ENCODE measurements around the gene CAGE1.
A peak's percentile ranks its signal among the peaks of the same experiment; 100 is the strongest.

The CAGE1 gene

DNA sequence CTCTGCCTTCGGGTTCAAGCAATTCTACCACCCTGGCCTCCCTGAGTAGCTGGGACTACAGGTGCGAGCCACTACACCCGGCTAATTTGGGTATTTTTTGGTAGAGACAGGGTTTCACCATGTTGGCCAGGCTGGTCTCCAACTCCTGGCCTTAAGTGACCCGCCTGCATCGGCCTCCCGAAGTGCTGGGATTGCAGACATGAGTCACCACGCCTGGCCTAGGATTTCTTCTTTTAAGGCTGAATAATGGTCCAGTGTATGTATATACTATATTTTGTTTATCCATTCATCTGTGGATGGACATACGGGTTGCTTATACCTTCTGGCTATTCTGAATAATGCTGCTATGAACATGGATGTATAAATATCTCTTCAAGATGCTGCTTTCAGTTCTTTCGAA, 17.2 kb upstream of the CAGE1 start:
- Histone ChIP-seq H3K9ac (ENCODE audit: low read length) (no peak overlapping the region), H3K4me1 (ENCODE audit: control insufficient read depth, insufficient read depth, low read length) (no peaks in the 10 kb centered on the region), H3K9me3 (ENCODE audit: control insufficient read depth, low read length) (no peaks in the 10 kb centered on the region), H3K4me3 (ENCODE audit: low read length) (no peak overlapping the region), H3K36me3 (ENCODE audit: control insufficient read depth, insufficient read depth, low read length, severe bottlenecking) (peaks cover 92% of the 10 kb centered on the region), H3K27me3 (replicated peaks; ENCODE audit: control insufficient read depth, insufficient read depth, low read length) (no peaks in the 10 kb centered on the region)
- no peak for DNase-seq (ENCODE audit: low read depth)

DNA sequence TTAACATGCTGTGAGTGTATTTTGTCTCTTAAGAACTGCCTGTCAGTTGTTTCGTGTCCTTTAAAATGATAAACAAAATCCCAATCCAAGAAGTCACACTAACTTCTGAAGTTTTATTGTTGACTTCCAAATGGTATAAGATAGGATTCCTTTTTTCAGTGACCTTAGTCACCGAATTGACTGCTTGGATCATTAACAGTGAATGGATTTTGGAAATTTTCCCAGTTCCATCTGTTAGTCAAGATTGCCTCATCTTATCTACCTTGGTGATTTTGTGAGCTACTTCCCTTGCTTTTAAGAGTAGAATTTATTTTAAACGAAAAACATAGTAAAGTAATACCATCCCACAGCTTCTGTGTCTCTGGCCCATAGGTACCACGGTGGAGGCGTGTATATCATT, 15.0 kb upstream of the CAGE1 start:
- no peaks in the 10 kb centered on the region for H3K27me3 ChIP-seq (replicated peaks; ENCODE audit: control insufficient read depth, insufficient read depth, low read length)

DNA sequence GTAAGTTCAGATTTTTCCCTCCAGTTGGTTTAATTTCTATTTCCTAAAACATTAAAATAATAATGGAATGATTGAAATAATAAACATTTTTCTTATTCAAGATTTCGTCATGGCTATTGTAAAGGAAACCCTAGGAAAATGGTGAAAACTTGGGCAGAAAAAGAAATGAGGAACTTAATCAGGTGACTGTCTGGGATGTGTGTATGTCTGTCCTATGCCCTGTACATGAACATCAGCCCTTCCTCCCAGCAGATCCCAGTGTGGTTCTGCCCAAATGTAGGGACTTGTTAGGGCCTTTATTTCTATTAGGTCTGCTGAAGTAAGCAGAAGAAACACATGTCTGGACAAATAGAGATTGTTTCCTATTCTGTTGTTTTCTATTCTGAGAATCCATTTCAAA, 13.2 kb upstream of the CAGE1 start:
- H3K9ac ChIP-seq (ENCODE audit: low read length): no peak overlapping the region
- no peak for DNase-seq (ENCODE audit: low read depth)
- H3K27me3 ChIP-seq (replicated peaks; ENCODE audit: control insufficient read depth, insufficient read depth, low read length): no peaks in the 10 kb centered on the region
- peaks cover 92% of the 10 kb centered on the region for H3K36me3 ChIP-seq (ENCODE audit: control insufficient read depth, insufficient read depth, low read length, severe bottlenecking)
- H3K9me3 ChIP-seq (ENCODE audit: control insufficient read depth, low read length): no peaks in the 10 kb centered on the region
- no peak overlapping the region for H3K4me3 ChIP-seq (ENCODE audit: low read length)
- no peaks in the 10 kb centered on the region for H3K4me1 ChIP-seq (ENCODE audit: control insufficient read depth, insufficient read depth, low read length)

More for the DNA sequence above, 15.0 kb upstream of the CAGE1 start:
- H3K4me3 ChIP-seq (ENCODE audit: low read length): no peak overlapping the region
- no peak for DNase-seq (ENCODE audit: low read depth)
- no peak overlapping the region for H3K9ac ChIP-seq (ENCODE audit: low read length)
- no peaks in the 10 kb centered on the region for H3K4me1 ChIP-seq (ENCODE audit: control insufficient read depth, insufficient read depth, low read length)
- H3K36me3 ChIP-seq (ENCODE audit: control insufficient read depth, insufficient read depth, low read length, severe bottlenecking): peaks cover 87% of the 10 kb centered on the region
- no peaks in the 10 kb centered on the region for H3K9me3 ChIP-seq (ENCODE audit: control insufficient read depth, low read length)

DNA sequence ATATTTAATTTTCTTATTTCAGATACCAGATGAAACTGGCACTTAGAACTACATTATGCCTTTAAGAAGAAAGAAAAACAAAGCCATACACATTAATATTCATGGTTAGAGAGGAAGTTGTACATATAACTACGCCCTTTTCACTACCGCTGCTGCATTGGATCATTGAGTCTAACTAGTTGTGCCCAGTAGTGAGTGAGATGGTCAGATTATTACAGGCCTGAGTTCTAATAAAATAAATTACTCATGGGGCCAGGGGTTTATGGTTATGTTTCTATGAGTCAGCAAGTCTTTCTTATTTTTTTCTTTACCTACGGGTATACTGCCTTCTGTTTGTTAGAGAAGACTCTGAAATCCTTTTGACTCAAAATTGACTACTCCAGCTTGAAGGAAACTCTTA, 11.5 kb upstream of the CAGE1 start:
- H3K36me3 ChIP-seq (ENCODE audit: control insufficient read depth, insufficient read depth, low read length, severe bottlenecking): peaks cover 89% of the 10 kb centered on the region
- H3K27me3 ChIP-seq (replicated peaks; ENCODE audit: control insufficient read depth, insufficient read depth, low read length): no peaks in the 10 kb centered on the region

DNA sequence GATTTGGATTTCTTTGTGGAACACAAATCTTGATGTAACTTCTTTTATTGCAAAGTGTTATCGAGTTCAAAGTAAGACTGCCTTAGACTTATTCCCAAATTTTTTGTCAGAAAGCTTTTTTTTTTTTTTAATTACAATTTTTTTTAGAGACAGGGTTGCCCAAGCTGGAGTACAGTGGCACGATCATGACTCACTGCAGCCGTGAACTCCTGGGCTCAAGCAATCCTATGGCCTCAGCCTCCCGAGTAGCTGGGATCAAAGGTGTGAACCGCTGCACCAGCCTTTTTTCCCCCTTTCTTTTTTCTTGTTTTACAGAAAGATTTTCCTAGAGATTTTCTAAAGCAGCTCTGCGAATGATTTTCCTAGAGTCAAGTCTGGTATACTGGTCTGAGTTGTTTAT, 2.9 kb upstream of the CAGE1 start:
- Histone ChIP-seq H3K36me3 (ENCODE audit: control insufficient read depth, insufficient read depth, low read length, severe bottlenecking) (peaks cover 35% of the 10 kb centered on the region), H3K9me3 (ENCODE audit: control insufficient read depth, low read length) (no peaks in the 10 kb centered on the region), H3K4me3 (ENCODE audit: low read length) (no peak overlapping the region), H3K9ac (ENCODE audit: low read length) (no peak overlapping the region), H3K27me3 (replicated peaks; ENCODE audit: control insufficient read depth, insufficient read depth, low read length) (no peaks in the 10 kb centered on the region), H3K4me1 (ENCODE audit: control insufficient read depth, insufficient read depth, low read length) (peaks cover 30% of the 10 kb centered on the region)
- DNase-seq (ENCODE audit: low read depth): no peak

More for the DNA sequence above, 11.5 kb upstream of the CAGE1 start:
- Histone ChIP-seq H3K9me3 (ENCODE audit: control insufficient read depth, low read length) (no peaks in the 10 kb centered on the region), H3K4me1 (ENCODE audit: control insufficient read depth, insufficient read depth, low read length) (no peaks in the 10 kb centered on the region), H3K4me3 (ENCODE audit: low read length) (no peak overlapping the region), H3K9ac (ENCODE audit: low read length) (no peak overlapping the region)
- no peak for DNase-seq (ENCODE audit: low read depth)

DNA sequence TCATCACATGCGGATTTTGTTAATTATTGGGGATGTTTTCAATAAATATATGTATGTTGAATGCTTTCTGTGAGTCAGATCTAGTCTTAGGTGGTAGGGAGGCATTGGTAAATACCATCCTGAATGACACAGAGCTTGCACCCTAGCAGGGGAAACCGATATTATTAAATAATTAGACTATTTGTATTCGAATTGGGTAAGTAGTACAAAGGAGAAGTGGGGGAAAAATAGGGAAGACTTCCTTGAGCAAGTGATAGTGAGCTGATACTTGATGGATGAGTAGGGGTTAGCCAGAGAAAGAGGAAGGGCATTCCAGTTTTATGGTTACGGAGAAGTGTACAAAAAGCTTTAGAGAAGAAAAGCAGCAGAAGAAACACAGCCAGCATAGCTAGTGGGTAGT, 1.6 kb upstream of the CAGE1 start:
- H3K4me3 ChIP-seq (ENCODE audit: low read length): peak overlapping the region; percentile 85
- H3K36me3 ChIP-seq (ENCODE audit: control insufficient read depth, insufficient read depth, low read length, severe bottlenecking): peaks cover 25% of the 10 kb centered on the region
- H3K4me1 ChIP-seq (ENCODE audit: control insufficient read depth, insufficient read depth, low read length): peaks cover 30% of the 10 kb centered on the region
- no peaks in the 10 kb centered on the region for H3K9me3 ChIP-seq (ENCODE audit: control insufficient read depth, low read length)
- peak; percentile 21 for DNase-seq (ENCODE audit: low read depth)
- H3K9ac ChIP-seq (ENCODE audit: low read length): peak overlapping the region; percentile 92
- no peaks in the 10 kb centered on the region for H3K27me3 ChIP-seq (replicated peaks; ENCODE audit: control insufficient read depth, insufficient read depth, low read length)

DNA sequence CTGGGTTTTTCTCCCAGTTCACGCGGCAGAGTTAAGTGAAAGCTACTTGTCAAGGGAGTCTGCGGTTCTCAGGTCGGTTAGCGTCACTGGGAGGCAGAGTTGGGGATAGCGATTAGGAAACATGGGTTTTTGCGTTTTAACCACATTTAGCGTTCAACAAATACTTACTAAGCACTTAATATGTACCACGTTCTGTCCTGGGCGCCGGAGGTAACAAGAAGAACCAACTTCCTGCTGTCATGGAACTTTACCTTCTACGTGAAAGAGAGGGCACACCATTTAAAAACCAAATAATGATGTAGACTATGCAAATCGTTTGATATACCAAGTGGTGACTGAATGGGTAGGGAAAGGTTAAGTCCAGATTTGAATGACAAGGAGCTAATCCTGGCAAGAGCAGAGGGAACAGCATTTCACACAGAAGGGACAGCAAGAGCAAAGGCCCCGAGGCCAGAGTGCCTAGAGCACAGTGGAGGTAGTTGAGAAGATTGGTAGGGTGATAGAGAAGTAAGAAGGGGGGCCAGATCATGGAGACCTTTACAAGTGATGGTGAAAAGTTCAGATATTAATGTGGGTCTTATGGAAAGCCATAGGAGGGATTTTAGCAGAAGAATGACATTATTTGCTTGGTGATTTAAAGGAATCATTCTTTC, 810 bp upstream of the CAGE1 start:
- Histone ChIP-seq H3K27me3 (replicated peaks; ENCODE audit: control insufficient read depth, insufficient read depth, low read length) (no peaks in the 10 kb centered on the region), H3K9me3 (ENCODE audit: control insufficient read depth, low read length) (no peaks in the 10 kb centered on the region), H3K36me3 (ENCODE audit: control insufficient read depth, insufficient read depth, low read length, severe bottlenecking) (peaks cover 17% of the 10 kb centered on the region), H3K9ac (ENCODE audit: low read length) (peak overlapping the region; percentile 92), H3K4me1 (ENCODE audit: control insufficient read depth, insufficient read depth, low read length) (peaks cover 30% of the 10 kb centered on the region), H3K4me3 (ENCODE audit: low read length) (peak overlapping the region; percentile 85)
- no peak for DNase-seq (ENCODE audit: low read depth)

DNA sequence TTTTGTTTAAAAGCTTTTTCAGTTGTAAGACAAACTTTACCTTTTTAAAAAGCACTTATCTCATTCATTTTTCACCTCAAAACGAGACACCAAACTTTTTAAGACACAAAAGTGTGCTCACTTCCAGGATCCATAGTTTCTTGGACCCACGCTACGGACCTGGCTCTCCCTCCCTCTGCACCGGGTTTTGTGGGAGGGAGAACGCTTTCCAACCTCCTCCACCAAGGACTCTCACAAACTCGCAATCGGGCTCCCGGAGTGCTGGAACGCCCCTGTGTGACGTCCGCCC, 436 bp downstream of the CAGE1 start:
- Histone ChIP-seq H3K4me3 (ENCODE audit: low read length) (peak overlapping the region; percentile 85), H3K36me3 (ENCODE audit: control insufficient read depth, insufficient read depth, low read length, severe bottlenecking) (peaks cover 5% of the 10 kb centered on the region), H3K9ac (ENCODE audit: low read length) (peak overlapping the region; percentile 92), H3K27me3 (replicated peaks; ENCODE audit: control insufficient read depth, insufficient read depth, low read length) (no peaks in the 10 kb centered on the region), H3K9me3 (ENCODE audit: control insufficient read depth, low read length) (no peaks in the 10 kb centered on the region), H3K4me1 (ENCODE audit: control insufficient read depth, insufficient read depth, low read length) (peaks cover 30% of the 10 kb centered on the region)
- peak; percentile 82 for DNase-seq (ENCODE audit: low read depth)

DNA sequence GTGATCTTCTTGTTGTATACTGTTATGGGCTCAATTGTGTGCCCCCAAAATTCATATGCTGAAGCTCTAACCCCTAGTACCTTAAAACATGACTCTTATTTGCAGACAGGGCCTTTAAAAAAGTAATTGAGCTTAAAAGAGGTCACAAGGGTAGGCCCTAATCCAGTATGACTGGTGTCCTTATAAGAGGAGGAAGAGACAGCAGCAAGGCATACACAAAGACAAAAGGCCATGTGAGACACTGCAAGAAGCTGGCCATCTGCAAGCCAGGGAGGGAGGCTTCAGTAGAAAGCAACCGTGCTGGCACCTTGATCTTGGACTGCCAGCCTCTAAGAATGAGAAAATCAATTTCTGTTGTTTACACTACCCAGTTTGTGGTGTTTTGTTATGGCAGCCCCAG, 8.4 kb downstream of the CAGE1 start:
- Histone ChIP-seq H3K9ac (ENCODE audit: low read length) (no peak overlapping the region), H3K27me3 (replicated peaks; ENCODE audit: control insufficient read depth, insufficient read depth, low read length) (no peaks in the 10 kb centered on the region), H3K4me3 (ENCODE audit: low read length) (no peak overlapping the region), H3K4me1 (ENCODE audit: control insufficient read depth, insufficient read depth, low read length) (peaks cover 4% of the 10 kb centered on the region), H3K36me3 (ENCODE audit: control insufficient read depth, insufficient read depth, low read length, severe bottlenecking) (no peaks in the 10 kb centered on the region), H3K9me3 (ENCODE audit: control insufficient read depth, low read length) (no peaks in the 10 kb centered on the region)
- DNase-seq (ENCODE audit: low read depth): no peak

DNA sequence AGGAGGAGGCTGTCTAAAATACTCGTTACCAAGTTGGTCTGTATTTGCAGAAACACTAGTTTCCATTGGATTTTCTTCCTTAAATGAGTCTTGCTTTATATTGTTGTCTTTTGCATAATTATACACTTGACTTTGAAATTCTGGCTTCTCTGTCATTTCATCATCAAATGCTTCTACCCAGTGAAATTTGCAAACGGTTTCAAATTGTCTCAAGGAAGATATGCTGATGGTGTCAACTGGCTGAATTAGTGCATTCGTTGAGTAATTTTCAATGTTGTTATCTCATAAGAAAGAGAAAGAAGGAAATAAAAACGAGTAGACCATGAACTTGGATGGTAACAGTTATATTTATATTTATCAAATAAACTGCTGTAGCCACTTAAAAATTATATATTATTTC, 10.8 kb downstream of the CAGE1 start:
- Histone ChIP-seq H3K27me3 (replicated peaks; ENCODE audit: control insufficient read depth, insufficient read depth, low read length) (no peaks in the 10 kb centered on the region), H3K4me3 (ENCODE audit: low read length) (no peak overlapping the region), H3K9ac (ENCODE audit: low read length) (no peak overlapping the region), H3K36me3 (ENCODE audit: control insufficient read depth, insufficient read depth, low read length, severe bottlenecking) (no peaks in the 10 kb centered on the region), H3K9me3 (ENCODE audit: control insufficient read depth, low read length) (no peaks in the 10 kb centered on the region), H3K4me1 (ENCODE audit: control insufficient read depth, insufficient read depth, low read length) (peaks cover 4% of the 10 kb centered on the region)
- DNase-seq (ENCODE audit: low read depth): no peak

DNA sequence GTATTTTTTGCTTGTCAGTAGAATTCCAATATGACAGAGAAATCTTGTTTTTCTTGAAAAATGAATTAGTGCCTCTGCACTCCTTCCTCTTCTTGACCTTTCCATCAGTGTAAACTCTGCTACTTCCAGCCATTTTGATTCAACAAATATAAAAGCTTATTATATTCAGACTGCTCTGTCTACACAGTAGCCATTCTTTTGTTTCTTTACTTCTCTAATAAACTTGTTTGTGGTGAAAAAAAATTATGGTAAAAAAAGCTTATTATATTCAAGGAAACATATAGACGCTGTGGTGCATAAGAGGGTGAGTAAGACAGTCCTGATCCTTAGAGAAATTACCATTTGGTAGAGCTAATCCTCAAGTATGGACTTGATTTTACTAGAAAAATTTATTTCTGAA, 11.6 kb downstream of the CAGE1 start:
- peaks cover 4% of the 10 kb centered on the region for H3K4me1 ChIP-seq (ENCODE audit: control insufficient read depth, insufficient read depth, low read length)
- H3K9ac ChIP-seq (ENCODE audit: low read length): no peak overlapping the region
- H3K27me3 ChIP-seq (replicated peaks; ENCODE audit: control insufficient read depth, insufficient read depth, low read length): no peaks in the 10 kb centered on the region
- H3K9me3 ChIP-seq (ENCODE audit: control insufficient read depth, low read length): no peaks in the 10 kb centered on the region
- no peaks in the 10 kb centered on the region for H3K36me3 ChIP-seq (ENCODE audit: control insufficient read depth, insufficient read depth, low read length, severe bottlenecking)
- DNase-seq (ENCODE audit: low read depth): no peak
- H3K4me3 ChIP-seq (ENCODE audit: low read length): no peak overlapping the region

DNA sequence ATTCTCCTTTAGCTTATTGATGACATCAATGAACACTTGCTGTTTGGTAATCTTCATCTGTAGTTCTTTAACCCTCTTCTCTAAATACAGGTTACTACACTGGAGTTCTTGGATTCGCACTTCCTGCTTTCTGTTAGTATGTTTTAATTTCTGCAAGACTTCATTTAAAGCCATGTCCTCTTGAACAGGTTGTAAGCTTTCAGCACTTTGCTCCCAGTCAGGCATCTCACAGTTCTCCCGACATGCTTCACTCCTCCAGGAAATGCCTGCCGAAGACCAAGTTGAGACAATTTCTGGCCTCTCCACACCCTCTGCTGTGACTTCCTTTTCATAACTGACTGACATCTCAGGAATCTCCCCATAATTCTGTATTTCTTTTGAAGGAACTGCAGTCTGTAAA, 15.8 kb downstream of the CAGE1 start:
- no peaks in the 10 kb centered on the region for H3K36me3 ChIP-seq (ENCODE audit: control insufficient read depth, insufficient read depth, low read length, severe bottlenecking)
- no peak for DNase-seq (ENCODE audit: low read depth)
- H3K9ac ChIP-seq (ENCODE audit: low read length): no peak overlapping the region
- peaks cover 4% of the 10 kb centered on the region for H3K4me1 ChIP-seq (ENCODE audit: control insufficient read depth, insufficient read depth, low read length)
- no peaks in the 10 kb centered on the region for H3K9me3 ChIP-seq (ENCODE audit: control insufficient read depth, low read length)
- H3K27me3 ChIP-seq (replicated peaks; ENCODE audit: control insufficient read depth, insufficient read depth, low read length): no peaks in the 10 kb centered on the region
- no peak overlapping the region for H3K4me3 ChIP-seq (ENCODE audit: low read length)

Measured in adipocyte (in vitro differentiated cells).